HG03196 (cell line): ENCODE data around the gene ESRRB.

ENCODE experiments used
- ATAC-seq: cut with Tn5 transposase; IDR thresholded peaks from one replicate; pipeline ENCODE4 v1.9.1; 2021; ENCODE audit not compliant: unreplicated experiment

The ESRRB gene

GRCh38 chr14:76351941-76352340 lies 24.0 kb upstream of the ESRRB start:
- no peak for ATAC-seq

- peak; percentile 58 for ATAC-seq
Measured at GRCh38 chr14:76352639-76353281, 23.2 kb upstream of the ESRRB start.

GRCh38 chr14:76354310-76354709 lies 21.6 kb upstream of the ESRRB start:
- ATAC-seq: no peak

GRCh38 chr14:76355771-76356170 lies 20.2 kb upstream of the ESRRB start:
- no peak for ATAC-seq

- ATAC-seq: no peak
Measured at GRCh38 chr14:76371066-76371465, 4.9 kb upstream of the ESRRB start.

GRCh38 chr14:76373456-76373855 lies 2.5 kb upstream of the ESRRB start:
- ATAC-seq: no peak

- ATAC-seq: no peak
Measured at GRCh38 chr14:76375484-76375883, 453 bp upstream of the ESRRB start.

GRCh38 chr14:76376409-76376877 lies 506 bp downstream of the ESRRB start:
- no peak for ATAC-seq

- no peak for ATAC-seq
Measured at GRCh38 chr14:76376878-76377734, 1.2 kb downstream of the ESRRB start.

- no peak for ATAC-seq
Measured at GRCh38 chr14:76377735-76378074, 1.8 kb downstream of the ESRRB start.

- no peak for ATAC-seq
Measured at GRCh38 chr14:76380991-76381390, 5.1 kb downstream of the ESRRB start.

GRCh38 chr14:76381817-76382494 lies 6.0 kb downstream of the ESRRB start:
- ATAC-seq: no peak

- ATAC-seq: no peak
Measured at GRCh38 chr14:76382495-76382832, 6.5 kb downstream of the ESRRB start.

- no peak for ATAC-seq
Measured at GRCh38 chr14:76385435-76385834, 9.5 kb downstream of the ESRRB start.

- ATAC-seq: no peak
Measured at GRCh38 chr14:76386944-76387782, 11.2 kb downstream of the ESRRB start.

GRCh38 chr14:76389841-76390240 lies 13.9 kb downstream of the ESRRB start:
- no peak for ATAC-seq

GRCh38 chr14:76390621-76391020 lies 14.7 kb downstream of the ESRRB start:
- ATAC-seq: no peak

- ATAC-seq: no peak
Measured at GRCh38 chr14:76391981-76392690, 16.2 kb downstream of the ESRRB start.

- no peak for ATAC-seq
Measured at GRCh38 chr14:76394569-76394968, 18.6 kb downstream of the ESRRB start.

GRCh38 chr14:76395161-76395560 lies 19.2 kb downstream of the ESRRB start:
- no peak for ATAC-seq
